Measurements from ENCODE around the gene SMG6.
A peak's percentile ranks its signal among the peaks of the same experiment; 100 is the strongest.
"Not testable (repeated sequence)": the region's sequence is repeated elsewhere in the genome, so short reads cannot be mapped to it uniquely, and the experiment has no call there.

Gene SMG6

GRCh38 chr17:2202996-2203575 lies 100.5 kb downstream of the SMG6 start:
- DNase-seq (ENCODE audit: low read depth, low spot score) = no peak

GRCh38 chr17:2202302-2202995 lies 101.1 kb downstream of the SMG6 start:
- no peak for DNase-seq (ENCODE audit: low read depth, low spot score)

GRCh38 chr17:2199386-2199785 lies 104.2 kb downstream of the SMG6 start:
- DNase-seq (ENCODE audit: low read depth, low spot score) = not testable (repeated sequence)

- no peak for DNase-seq (ENCODE audit: low read depth, low spot score)
Measured at GRCh38 chr17:2198927-2199326, 104.7 kb downstream of the SMG6 start.

GRCh38 chr17:2197271-2197670 lies 106.3 kb downstream of the SMG6 start:
- DNase-seq (ENCODE audit: low read depth, low spot score) = no peak

- no peak for DNase-seq (ENCODE audit: low read depth, low spot score)
Measured at GRCh38 chr17:2195729-2196128, 107.9 kb downstream of the SMG6 start.

- no peak for DNase-seq (ENCODE audit: low read depth, low spot score)
Measured at GRCh38 chr17:2194889-2195335, 108.7 kb downstream of the SMG6 start.

- peak; percentile 65 for DNase-seq (ENCODE audit: low read depth, low spot score)
Measured at GRCh38 chr17:2192367-2193057, 111.1 kb downstream of the SMG6 start.

- DNase-seq (ENCODE audit: low read depth, low spot score) = no peak
Measured at GRCh38 chr17:2191785-2192184, 111.8 kb downstream of the SMG6 start.

GRCh38 chr17:2191227-2191626 lies 112.4 kb downstream of the SMG6 start:
- no peak for DNase-seq (ENCODE audit: low read depth, low spot score)

- DNase-seq (ENCODE audit: low read depth, low spot score) = no peak
Measured at GRCh38 chr17:2190014-2190413, 113.6 kb downstream of the SMG6 start.

- no peak for DNase-seq (ENCODE audit: low read depth, low spot score)
Measured at GRCh38 chr17:2188971-2189630, 114.5 kb downstream of the SMG6 start.

- DNase-seq (ENCODE audit: low read depth, low spot score) = no peak
Measured at GRCh38 chr17:2187758-2188157, 115.8 kb downstream of the SMG6 start.

GRCh38 chr17:2186937-2187336 lies 116.6 kb downstream of the SMG6 start:
- DNase-seq (ENCODE audit: low read depth, low spot score) = no peak

- DNase-seq (ENCODE audit: low read depth, low spot score) = no peak
Measured at GRCh38 chr17:2184993-2185931, 118.3 kb downstream of the SMG6 start.

- DNase-seq (ENCODE audit: low read depth, low spot score) = no peak
Measured at GRCh38 chr17:2183346-2183745, 120.2 kb downstream of the SMG6 start.

- no peak for DNase-seq (ENCODE audit: low read depth, low spot score)
Measured at GRCh38 chr17:2181897-2182448, 121.6 kb downstream of the SMG6 start.

GRCh38 chr17:2181206-2181896 lies 122.2 kb downstream of the SMG6 start:
- no peak for DNase-seq (ENCODE audit: low read depth, low spot score)

GRCh38 chr17:2180768-2181167 lies 122.8 kb downstream of the SMG6 start:
- DNase-seq (ENCODE audit: low read depth, low spot score) = no peak

- peak; percentile 97 for DNase-seq (ENCODE audit: low read depth, low spot score)
Measured at GRCh38 chr17:2179615-2180295, 123.8 kb downstream of the SMG6 start.
